Lung (tissue), 12 donors: ENCODE measurements around the gene CACNA1I. TPM values are rescaled to one million over a fixed set of nuclear protein-coding genes. Genes with fewer than 3 reads are reported as not detected.

Experiments
- ATAC-seq: fragments of 200-7000 bp; cut with Tn5 transposase; one replicate; pipeline ENCODE4 v1.9.1; 2020; ENCODE audit warnings: moderate number of reproducible peaks; ENCODE audit not compliant: insufficient read depth, low FRiP score
- DNase-seq, 3 donors: peaks; one replicate each; pipeline ENCODE4 v3.0.0-alpha.2; 2013 to 2017
- H3K27ac ChIP-seq, 2 donors: one replicate each; pipeline ENCODE4 v1.5.1; 2013; ENCODE audit warnings: mild to moderate bottlenecking in 2 of 2, moderate library complexity in 2 of 2, control low read depth in 1 of 2, inconsistent platforms in 1 of 2, low read depth in 1 of 2, low read length in 1 of 2
- H3K27me3 ChIP-seq, 3 donors: one replicate each; pipeline ENCODE4 v1.5.1; 2013; ENCODE audit warnings: low read length in 2 of 3; ENCODE audit not compliant: control insufficient read depth in 3 of 3, insufficient read depth in 3 of 3
- H3K36me3 ChIP-seq, 4 donors: one replicate each; pipeline ENCODE4 v1.5.1; 2013; ENCODE audit warnings: low read length in 4 of 4, mild to moderate bottlenecking in 1 of 4, moderate library complexity in 1 of 4; ENCODE audit not compliant: control insufficient read depth in 4 of 4, insufficient read depth in 4 of 4
- H3K4me1 ChIP-seq, 5 donors: one replicate each; pipeline ENCODE4 v1.5.1; 2013; ENCODE audit warnings: low read length in 5 of 5, mild to moderate bottlenecking in 2 of 5, moderate library complexity in 1 of 5; ENCODE audit not compliant: control insufficient read depth in 5 of 5, insufficient read depth in 5 of 5
- H3K4me3 ChIP-seq: one replicate; pipeline ENCODE4 v1.5.1; 2013; ENCODE audit warnings: mild to moderate bottlenecking, control low read depth, moderate library complexity
- H3K9ac ChIP-seq, 2 donors: one replicate each; pipeline ENCODE4 v1.5.1; 2013; ENCODE audit warnings: low read length in 2 of 2, control low read depth in 1 of 2; ENCODE audit not compliant: insufficient read depth in 1 of 2
- H3K9me3 ChIP-seq, 4 donors: one replicate each; pipeline ENCODE4 v1.5.1; 2013; ENCODE audit warnings: low read length in 3 of 4, mild to moderate bottlenecking in 1 of 4, moderate library complexity in 1 of 4; ENCODE audit not compliant: control insufficient read depth in 4 of 4, insufficient read depth in 3 of 4
- WGBS, 2 donors: extraction: QIAGEN DNeasy Blood & Tissue Kit; methylation state at CpG; one replicate each; pipeline ENCODE4 v1.1.7; 2013; 5-methylcytosine and 5-hydroxymethylcytosine counted together
- polyA plus RNA-seq, 2 donors: library from polyadenylated mRNA; stranded (reverse); fragments of 200-250 nt; gene quantifications; one replicate each; pipeline ENCODE4 v1.2.1, GENCODE V29; 2013
- total RNA-seq, 2 donors: library from RNA; depleted of rRNA in 1 of 2; stranded (reverse); fragments of >200 nt in 1 of 2; gene quantifications; one replicate each; pipeline ENCODE4 v1.2.1, GENCODE V29; 2014 to 2021
- TF ChIP-seq, protein P1 (sequence below): IDR thresholded peaks from 2 replicates; pipeline ENCODE4 v1.5.1; 2012; ENCODE audit warnings: mild to moderate bottlenecking; ENCODE audit errors: control extremely low read depth, extremely low read depth
- donor health status: control.
- donor health status: control.
- donor health status: Bipolar disorder and iron deficiency.
- donor health status: healthy.
- donor health status: DM: yes; HTN: yes; CAD: no.

CACNA1I gene
- total and polyA plus RNA-seq, 4 donors = 0.07 to 0.22 (median 0.16) TPM

DNA sequence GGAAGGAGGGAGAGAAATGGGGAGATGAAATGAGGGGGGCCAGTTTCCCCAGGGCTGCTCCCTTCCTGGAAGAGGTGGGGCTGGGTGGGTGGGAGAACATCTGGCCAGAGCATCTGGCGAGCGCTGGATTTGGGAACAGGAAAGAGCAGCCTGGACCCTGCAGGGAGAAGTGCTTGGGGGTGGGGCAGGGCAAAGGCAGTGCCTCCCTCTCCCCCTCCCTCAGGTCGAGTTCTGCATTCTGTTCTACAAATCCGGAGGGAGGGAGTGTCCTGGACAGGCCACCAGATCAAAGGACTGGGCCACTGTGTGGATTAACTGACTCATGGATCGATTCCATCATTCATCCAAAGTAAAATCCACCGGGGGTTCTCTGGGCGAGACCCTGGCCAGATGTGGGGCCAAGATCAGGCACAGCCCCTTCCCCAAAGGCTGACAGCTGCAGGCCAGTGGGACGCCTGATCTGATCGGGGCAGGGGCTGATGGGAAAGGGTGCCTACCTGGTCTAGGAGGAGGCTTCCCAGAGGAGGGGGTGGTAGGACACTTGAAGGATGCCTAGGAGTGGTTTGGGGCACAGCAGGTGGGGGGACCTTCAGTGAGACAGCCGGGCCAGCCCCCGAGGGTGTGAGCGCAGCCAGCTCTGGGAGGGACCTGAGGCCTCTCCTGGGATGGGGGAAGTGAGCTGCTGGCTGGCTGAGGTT is 57.5 kb downstream of the CACNA1I start:
- Histone ChIP-seq H3K9me3 (peaks cover 0 to 2% (median 0%) of the 10 kb centered on the region in 4 donors), H3K4me3 (no peak overlapping the region), H3K27me3 (peaks cover 0 to 28% (median 11%) of the 10 kb centered on the region in 3 donors), H3K27ac (no peak overlapping the region), H3K4me1 (no peaks in the 10 kb centered on the region), H3K9ac (no peak overlapping the region), H3K36me3 (no peaks in the 10 kb centered on the region)
- TF ChIP-seq, protein P1, sequence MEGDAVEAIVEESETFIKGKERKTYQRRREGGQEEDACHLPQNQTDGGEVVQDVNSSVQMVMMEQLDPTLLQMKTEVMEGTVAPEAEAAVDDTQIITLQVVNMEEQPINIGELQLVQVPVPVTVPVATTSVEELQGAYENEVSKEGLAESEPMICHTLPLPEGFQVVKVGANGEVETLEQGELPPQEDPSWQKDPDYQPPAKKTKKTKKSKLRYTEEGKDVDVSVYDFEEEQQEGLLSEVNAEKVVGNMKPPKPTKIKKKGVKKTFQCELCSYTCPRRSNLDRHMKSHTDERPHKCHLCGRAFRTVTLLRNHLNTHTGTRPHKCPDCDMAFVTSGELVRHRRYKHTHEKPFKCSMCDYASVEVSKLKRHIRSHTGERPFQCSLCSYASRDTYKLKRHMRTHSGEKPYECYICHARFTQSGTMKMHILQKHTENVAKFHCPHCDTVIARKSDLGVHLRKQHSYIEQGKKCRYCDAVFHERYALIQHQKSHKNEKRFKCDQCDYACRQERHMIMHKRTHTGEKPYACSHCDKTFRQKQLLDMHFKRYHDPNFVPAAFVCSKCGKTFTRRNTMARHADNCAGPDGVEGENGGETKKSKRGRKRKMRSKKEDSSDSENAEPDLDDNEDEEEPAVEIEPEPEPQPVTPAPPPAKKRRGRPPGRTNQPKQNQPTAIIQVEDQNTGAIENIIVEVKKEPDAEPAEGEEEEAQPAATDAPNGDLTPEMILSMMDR = no peak
- ATAC-seq (no peak), DNase-seq (no peak)
- 62 to 64% methylated on average over 11 to 12 of the region's 12 CpGs for WGBS, 2 donors

DNA sequence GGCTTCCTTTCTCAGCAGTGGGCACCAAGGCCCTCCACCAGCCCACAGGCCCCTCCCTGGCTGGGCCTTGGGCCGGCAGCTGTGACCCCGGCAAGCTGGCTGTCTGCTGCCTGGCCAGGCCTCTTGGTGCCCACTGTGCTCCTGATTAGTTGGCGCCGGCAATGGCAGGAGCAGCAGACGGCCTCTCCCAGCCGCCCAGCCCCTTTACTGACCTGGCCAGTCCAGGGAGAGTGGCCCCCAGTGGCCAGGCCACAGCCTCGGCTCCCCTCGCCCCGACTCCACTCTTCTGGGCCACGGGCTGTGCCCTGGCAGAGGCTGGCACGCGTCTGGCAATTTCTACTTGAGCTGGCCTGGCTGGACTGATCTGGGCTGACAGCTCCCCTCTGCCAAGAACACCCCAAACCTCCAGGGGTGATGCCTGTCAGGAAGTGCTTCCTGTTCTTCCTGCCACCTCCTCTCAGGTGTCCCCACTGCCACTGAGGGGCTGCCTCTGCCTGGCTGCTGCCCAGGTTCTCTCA is 58.1 kb downstream of the CACNA1I start:
- H3K27me3 ChIP-seq = peaks cover 0 to 22% (median 4%) of the 10 kb centered on the region in 3 donors

DNA sequence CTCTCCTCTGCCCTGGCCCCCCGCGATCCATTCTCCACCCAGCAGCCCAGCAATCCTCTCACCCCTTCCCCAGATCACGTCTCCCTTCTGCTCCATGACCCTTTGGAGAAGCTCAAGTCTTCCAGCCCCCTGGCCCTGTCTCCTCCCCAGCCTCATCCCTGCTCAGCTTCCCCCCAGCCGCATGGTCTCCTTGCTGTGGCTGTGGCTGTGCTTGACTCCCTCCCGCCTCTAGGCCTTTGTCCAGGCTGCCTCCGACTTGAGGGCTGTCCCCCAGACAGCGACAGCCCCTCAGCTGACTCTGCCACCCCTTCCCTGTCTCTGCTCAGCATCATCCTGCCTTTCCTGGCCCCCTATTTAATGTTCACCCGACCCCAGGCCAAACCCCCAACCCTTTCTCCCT is 59.3 kb downstream of the CACNA1I start:
- Histone ChIP-seq H3K4me3 (no peak overlapping the region), H3K4me1 (no peaks in the 10 kb centered on the region), H3K27me3 (peaks cover 0 to 14% (median 0%) of the 10 kb centered on the region in 3 donors), H3K9ac (no peak overlapping the region), H3K27ac (no peak overlapping the region), H3K9me3 (peaks cover 0 to 10% (median 3%) of the 10 kb centered on the region in 4 donors), H3K36me3 (no peaks in the 10 kb centered on the region)
- 72 to 80% methylated on average over 8 of the region's 8 CpGs for WGBS, 2 donors
- DNase-seq (no peak), ATAC-seq (no peak)
- TF ChIP-seq, protein P1 = no peak

More for the DNA sequence above, 58.1 kb downstream of the CACNA1I start:
- no peaks in the 10 kb centered on the region for H3K36me3 ChIP-seq
- H3K4me1 ChIP-seq = no peaks in the 10 kb centered on the region
- H3K9me3 ChIP-seq = peaks cover 0 to 2% (median 0%) of the 10 kb centered on the region in 4 donors
- DNase-seq (no peak), ATAC-seq (no peak)
- TF ChIP-seq, protein P1 = no peak
- no peak overlapping the region for H3K27ac ChIP-seq
- H3K4me3 ChIP-seq = no peak overlapping the region
- no peak overlapping the region for H3K9ac ChIP-seq
- WGBS, 2 donors = 79 to 83% methylated on average over 12 of the region's 12 CpGs
